DOHH2 (cell line): ENCODE data around the gene MRPL22.

Source experiments
- CTCF ChIP-seq: fragments of 200-600 bp; sonication (generic); IDR thresholded peaks from one replicate; pipeline ENCODE4 v1.5.1; 2014; ENCODE audit warnings: antibody characterized with exemption, mild to moderate bottlenecking, low read depth, low read length; ENCODE audit not compliant: poor library complexity, severe bottlenecking
- EZH2phosphoT487 ChIP-seq: fragments of 200-600 bp; sonication (generic); IDR thresholded peaks from 2 replicates; pipeline ENCODE4 v1.6.1; 2017; ENCODE audit warnings: borderline replicate concordance, mild to moderate bottlenecking, antibody characterized with exemption, low read length, moderate library complexity, mixed read lengths

GRCh38 chr5:154900066-154900465 lies 40.8 kb upstream of the MRPL22 start:
- TF ChIP-seq CTCF (no peak), EZH2phosphoT487 (no peak)
